ENCODE data around the gene NBEA.

Gene NBEA

GRCh38 chr13:35720290-35720689 lies 778.2 kb downstream of the NBEA start:
- POLR2A ChIA-PET, result no interaction called here
- DNase-seq (ENCODE audit: extremely low spot score), result no peak
- TF ChIP-seq, protein P1, sequence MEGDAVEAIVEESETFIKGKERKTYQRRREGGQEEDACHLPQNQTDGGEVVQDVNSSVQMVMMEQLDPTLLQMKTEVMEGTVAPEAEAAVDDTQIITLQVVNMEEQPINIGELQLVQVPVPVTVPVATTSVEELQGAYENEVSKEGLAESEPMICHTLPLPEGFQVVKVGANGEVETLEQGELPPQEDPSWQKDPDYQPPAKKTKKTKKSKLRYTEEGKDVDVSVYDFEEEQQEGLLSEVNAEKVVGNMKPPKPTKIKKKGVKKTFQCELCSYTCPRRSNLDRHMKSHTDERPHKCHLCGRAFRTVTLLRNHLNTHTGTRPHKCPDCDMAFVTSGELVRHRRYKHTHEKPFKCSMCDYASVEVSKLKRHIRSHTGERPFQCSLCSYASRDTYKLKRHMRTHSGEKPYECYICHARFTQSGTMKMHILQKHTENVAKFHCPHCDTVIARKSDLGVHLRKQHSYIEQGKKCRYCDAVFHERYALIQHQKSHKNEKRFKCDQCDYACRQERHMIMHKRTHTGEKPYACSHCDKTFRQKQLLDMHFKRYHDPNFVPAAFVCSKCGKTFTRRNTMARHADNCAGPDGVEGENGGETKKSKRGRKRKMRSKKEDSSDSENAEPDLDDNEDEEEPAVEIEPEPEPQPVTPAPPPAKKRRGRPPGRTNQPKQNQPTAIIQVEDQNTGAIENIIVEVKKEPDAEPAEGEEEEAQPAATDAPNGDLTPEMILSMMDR (IDR thresholded peaks at IDR 0.05; ENCODE audit: control extremely low read depth, extremely low read depth, low read depth, missing control alignments), result no peak
- CTCF ChIA-PET, result interaction anchor here (1.6 kb wide), 1 partner anchor 11 kb away, joined by 4 read pairs; no protein-coding TSS in a partner anchor

DNA sequence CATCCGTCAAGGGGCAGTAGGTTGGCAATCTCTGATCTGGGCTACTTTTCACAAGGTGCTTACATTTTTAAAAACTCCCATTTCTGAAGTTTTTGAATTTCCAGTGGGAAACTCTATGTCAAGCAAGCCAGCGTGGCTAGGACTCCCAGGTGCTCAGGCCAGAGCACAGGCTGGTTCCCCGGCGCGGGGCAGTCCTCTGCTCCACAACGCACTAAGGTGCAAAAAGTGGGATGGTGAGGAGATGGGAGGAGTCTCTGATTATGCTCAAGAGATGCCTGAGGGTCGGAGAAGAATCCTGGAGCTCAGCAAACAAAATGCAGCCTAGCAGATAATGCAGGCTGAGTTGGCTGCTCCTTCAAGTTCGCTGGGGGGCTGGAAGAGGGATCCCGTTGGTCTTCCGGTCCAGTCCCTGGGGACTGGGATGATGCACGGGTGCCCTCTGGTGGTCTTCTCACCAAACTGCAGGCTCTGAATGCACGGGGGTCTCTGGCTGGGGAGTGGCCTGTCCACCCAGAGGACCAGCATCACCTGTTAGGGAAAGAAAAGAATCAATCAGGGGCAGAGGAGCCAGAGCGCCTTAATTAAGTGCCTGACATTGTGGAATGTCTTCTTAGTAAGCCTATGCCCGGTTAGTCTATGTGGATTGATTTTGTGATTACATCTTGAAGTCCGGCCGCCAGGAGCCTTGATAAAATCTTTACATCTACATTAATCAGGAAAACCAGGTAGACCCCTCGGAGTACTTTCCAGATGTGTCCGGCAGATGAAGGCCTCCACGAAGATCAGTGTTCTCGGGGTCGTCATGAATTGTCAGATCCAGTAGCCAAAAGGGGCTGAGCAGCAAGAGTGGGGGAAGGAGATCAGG lies 778.9 kb downstream of the NBEA start:
- peak; percentile 65 for DNase-seq (ENCODE audit: extremely low spot score)
- ChIA-PET POLR2A (no interaction called here), CTCF (interaction anchor here (0.7 to 1.6 kb wide), 2 partner anchors 10 to 11 kb away, joined by 4 read pairs; no protein-coding TSS in a partner anchor)
- TF ChIP-seq, protein P1 (IDR thresholded peaks at IDR 0.05; ENCODE audit: control extremely low read depth, extremely low read depth, low read depth, missing control alignments), result peak; percentile 65

All from GM10248 (cell line).